Measurements from ENCODE around the gene GBF1.

GBF1 gene

DNA sequence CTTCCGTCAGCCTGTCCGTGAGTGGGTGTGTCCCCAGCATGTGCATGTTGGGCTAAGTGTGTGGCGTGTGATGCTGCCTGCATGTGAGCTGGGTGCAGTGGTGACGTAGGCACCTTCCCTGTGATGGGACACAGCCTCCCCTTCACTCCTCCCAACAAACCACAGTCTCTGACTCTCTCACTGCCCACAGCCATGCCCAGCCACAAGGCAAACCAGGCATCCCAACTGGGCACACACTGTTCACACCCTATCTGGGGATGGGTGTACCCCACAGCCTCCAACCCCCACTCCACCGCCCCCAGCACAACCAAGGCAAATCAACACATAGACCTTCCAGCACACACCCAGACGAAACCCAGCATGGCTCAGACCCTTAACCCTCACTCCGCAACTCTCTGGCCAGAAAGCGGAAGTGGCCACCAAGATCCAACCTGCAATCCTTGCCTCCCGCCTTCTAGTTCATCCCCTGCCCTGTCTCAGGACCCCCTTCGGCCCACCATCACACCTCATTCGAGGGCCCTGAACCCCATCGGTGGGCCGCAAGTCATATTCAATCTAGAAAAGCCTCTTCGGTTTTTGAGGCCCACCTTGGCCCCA, 162.9 kb downstream of the GBF1 start:
- Mint-ChIP-seq H3K4me1 (ENCODE audit: low read depth) (peaks cover 41% of the 10 kb centered on the region), H3K27ac (peak overlapping the region; percentile 87), H3K9me3 (no peaks in the 10 kb centered on the region), H3K36me3 (ENCODE audit: low read depth) (peaks cover 15% of the 10 kb centered on the region), H3K27me3 (peaks cover 24% of the 10 kb centered on the region), H3K4me3 (peak overlapping the region; percentile 76)
- DNase-seq: no peak

DNA sequence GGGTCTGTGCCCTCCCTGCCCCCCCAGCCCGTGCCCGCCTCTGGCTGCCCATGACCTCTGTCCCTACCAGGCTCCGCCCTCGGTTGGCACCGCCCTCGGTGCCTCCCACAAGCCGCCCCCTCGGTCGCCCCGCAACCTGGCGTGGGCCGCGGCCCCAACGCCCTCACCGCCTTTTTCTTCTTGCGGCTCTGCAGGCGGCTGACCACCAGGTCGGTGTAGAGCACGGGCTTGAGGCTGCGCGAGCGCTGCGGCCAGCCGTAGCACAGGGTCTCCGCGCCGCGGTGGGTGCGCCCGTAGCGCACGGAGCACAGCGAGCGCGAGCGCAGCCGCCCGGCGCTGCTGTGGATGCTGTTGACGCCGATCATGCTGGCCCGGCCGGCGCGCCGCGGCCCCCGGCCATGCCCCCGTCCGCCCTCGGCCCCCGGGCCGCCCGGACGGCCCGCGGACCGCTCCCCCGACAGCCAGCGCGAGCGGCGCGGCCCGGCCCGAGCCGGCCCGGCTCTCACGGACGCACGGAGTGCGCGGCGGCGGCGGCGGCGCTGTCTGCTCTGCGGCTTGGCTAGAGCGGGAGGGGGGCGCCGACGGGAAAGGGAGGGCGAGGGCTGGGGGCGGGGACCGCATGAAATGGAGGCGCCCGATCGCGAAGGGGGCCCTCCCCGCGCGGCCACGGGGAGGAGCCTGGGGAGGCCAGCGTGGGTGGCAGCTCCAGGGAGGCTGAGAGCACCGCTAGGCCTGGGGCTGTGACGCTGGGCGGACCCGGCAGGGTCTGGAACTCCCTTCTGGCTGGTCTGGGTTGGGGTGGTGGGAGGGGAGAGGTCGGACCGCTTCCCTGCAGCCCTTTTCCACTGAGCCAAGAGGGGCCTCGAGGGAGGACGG, 163.6 kb downstream of the GBF1 start:
- Mint-ChIP-seq H3K27ac (peak overlapping the region; percentile 81), H3K9me3 (no peaks in the 10 kb centered on the region), H3K4me3 (peak overlapping the region; percentile 76), H3K4me1 (ENCODE audit: low read depth) (peaks cover 43% of the 10 kb centered on the region), H3K27me3 (peaks cover 24% of the 10 kb centered on the region), H3K36me3 (ENCODE audit: low read depth) (peaks cover 8% of the 10 kb centered on the region)
- DNase-seq: peak; percentile 85

DNA sequence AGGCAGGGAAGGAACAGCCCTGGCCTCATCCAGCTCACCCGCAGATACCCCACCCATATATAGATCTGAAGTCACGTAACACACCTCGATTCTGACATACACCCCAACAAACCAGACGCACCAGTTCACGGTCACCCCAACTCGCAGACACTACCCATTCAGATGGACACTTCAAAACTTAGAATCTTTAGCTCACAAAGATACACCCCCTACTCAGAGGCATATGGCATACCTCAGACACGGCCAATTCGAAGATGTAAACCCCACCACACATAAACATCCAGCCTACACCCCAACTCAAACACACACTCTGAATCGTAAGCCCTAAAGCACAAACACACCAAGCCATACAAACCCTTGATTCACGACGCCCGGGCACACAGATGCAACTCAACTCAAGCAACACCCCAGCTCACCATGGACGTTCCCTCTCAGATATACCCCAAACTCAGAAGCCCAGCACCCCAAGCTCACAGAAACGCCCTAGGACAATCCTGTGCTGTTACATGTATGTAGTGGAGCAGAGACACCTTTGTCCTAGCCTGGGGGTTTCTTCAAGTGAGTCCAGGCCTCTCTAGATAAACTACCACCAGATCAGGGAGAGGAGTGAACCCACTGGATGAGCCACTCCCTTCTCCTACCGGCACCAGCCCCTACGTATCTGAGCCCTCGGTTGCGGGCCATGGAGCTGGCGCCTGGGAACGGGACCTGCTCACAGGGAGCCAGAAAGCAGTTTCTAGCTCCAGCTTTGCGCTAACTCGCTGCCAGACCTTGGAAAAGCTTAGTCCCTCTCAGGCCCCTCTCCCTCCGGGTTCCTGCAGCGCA, 164.5 kb downstream of the GBF1 start:
- Mint-ChIP-seq H3K27me3 (peaks cover 28% of the 10 kb centered on the region), H3K4me1 (ENCODE audit: low read depth) (peaks cover 43% of the 10 kb centered on the region), H3K9me3 (no peaks in the 10 kb centered on the region), H3K4me3 (peak overlapping the region; percentile 72), H3K27ac (peak overlapping the region; percentile 81), H3K36me3 (ENCODE audit: low read depth) (peaks cover under 1% of the 10 kb centered on the region)
- no peak for DNase-seq

DNA sequence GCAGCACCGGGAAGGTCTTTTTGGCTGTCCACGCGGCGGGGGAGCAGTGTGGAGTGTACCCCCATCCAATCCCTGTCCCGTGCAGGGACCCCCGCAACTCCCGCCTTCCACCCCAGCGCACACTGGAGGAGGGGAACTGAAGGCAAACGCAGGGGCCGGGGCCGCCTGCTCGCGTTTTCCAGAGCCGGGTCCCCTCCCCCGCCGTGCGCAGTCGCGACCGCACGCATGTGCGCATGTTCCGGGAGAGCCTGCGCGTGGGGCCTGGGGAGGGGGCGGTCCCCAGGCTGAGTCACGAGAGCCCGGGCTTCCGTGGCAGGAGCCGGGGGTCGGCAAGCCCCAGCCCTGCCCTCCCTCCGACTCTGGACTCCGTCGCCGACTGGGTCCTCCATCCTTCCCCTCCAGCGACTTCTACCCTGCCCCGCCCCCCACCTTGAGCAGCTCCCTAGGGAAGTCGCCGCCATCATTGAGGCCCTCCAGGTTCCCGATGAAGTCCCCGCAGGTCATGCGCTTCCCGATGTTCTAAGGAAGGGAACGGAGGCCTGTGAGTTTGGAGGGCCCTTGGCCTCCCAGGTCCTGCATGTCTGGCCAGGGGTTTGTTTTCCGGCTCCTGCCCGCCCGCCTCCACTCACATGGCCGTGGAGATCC, 165.2 kb downstream of the GBF1 start:
- Mint-ChIP-seq H3K36me3 (ENCODE audit: low read depth) (no peaks in the 10 kb centered on the region), H3K27me3 (peaks cover 30% of the 10 kb centered on the region), H3K4me3 (peak overlapping the region; percentile 72), H3K4me1 (ENCODE audit: low read depth) (peaks cover 43% of the 10 kb centered on the region), H3K27ac (peak overlapping the region; percentile 81), H3K9me3 (no peaks in the 10 kb centered on the region)
- DNase-seq: peak; percentile 79

DNA sequence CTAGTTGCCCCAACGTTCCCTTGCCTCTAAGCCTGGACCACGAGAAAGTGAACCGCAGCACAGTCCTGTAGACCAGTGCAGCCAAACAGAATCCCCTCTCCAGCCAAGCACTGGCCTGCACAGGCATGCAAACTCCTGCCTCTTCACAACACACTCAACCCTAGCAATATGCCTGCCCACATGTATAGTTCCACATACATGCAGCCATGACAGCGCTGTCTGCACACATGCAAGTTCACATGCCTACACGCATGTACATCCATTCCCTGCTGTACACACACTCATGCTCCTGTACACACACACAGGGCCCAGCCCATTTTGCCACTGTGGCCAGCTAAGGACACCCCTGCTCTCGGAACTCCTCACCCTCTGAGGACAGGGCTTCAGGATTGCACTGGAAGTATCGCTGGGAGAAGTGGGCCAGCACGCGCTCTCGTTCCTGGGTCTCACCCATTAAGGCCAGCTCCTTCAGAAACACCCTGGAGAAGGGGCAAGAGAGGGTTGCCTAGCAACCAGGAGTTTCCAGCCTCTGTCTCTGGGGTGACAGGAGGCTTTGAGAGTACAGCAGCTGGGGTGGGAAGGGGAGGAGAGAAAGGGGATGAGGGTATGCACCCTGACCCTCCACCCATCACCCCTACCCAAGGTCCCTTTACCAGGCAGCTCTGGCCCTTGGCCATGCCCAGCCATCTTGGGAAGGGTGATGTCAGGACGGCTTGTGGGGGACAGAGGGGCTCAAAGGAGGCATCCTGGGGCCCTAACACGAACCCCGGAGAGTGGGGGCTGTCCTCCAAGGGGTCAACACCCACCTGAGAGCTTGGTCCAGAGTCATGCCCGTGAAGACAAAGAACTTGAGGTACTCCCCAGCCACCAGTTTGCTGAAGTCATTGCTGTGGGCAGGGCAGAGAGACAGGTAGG, 166.3 kb downstream of the GBF1 start:
- H3K4me3 Mint-ChIP-seq: peak overlapping the region; percentile 67
- no peak for DNase-seq
- H3K27ac Mint-ChIP-seq: peak overlapping the region; percentile 81
- H3K36me3 Mint-ChIP-seq (ENCODE audit: low read depth): no peaks in the 10 kb centered on the region
- H3K9me3 Mint-ChIP-seq: no peaks in the 10 kb centered on the region
- peaks cover 40% of the 10 kb centered on the region for H3K27me3 Mint-ChIP-seq
- peaks cover 43% of the 10 kb centered on the region for H3K4me1 Mint-ChIP-seq (ENCODE audit: low read depth)

DNA sequence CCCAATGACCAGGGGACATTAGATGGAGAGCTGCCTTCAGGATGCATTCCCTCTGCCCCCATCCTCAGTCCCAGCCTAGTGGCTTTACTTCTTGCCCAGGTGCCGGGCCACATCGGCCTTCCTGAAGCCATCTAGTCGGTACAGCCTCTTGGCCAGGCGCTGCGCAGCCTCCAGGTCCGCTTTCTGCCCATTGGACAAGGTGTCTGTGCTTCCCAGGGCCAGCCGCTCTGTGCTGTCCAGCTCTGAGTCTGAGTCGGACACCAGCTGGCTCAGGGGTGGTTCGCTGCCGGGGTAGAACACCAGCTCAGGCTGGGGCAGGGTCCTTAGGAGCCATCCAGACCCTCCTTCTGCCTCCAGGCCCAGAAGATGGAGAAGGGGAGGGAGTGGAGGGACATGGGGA, 167.0 kb downstream of the GBF1 start:
- no peaks in the 10 kb centered on the region for H3K9me3 Mint-ChIP-seq
- DNase-seq: no peak
- peaks cover 44% of the 10 kb centered on the region for H3K27me3 Mint-ChIP-seq
- peaks cover 41% of the 10 kb centered on the region for H3K4me1 Mint-ChIP-seq (ENCODE audit: low read depth)
- H3K36me3 Mint-ChIP-seq (ENCODE audit: low read depth): no peaks in the 10 kb centered on the region
- H3K27ac Mint-ChIP-seq: no peak overlapping the region
- no peak overlapping the region for H3K4me3 Mint-ChIP-seq

DNA sequence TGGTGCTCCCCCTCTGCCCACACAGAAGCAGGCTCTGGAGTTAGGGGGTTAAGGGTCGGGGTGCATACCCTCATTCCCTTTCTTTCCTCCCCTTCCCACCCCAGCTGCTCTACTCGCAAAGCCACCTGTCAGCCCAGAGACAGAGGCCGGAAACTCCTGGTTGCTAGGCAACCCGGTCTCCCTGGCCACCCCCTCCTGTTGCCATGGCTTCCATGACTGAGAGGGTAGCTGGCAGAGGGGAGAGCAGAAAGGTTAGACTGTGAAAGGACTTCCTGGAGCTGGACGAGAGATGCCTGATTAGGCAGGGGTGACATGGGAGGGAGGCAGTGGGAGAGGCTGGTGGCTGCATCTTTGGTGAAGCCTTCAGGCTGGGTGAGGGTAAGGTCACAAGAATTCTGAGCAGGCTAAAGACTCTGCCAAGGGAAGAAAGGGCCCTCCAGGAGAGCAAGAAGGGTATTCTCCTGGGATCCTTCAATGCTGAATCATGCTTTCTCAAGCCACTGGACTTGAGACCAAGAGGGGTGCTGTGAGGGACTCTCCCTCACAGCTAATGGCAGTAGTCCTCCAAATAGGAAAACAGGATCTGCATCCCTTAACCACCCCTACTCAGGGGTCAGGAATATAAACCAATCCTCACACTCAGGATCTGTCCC, 167.8 kb downstream of the GBF1 start:
- Mint-ChIP-seq H3K4me3 (no peak overlapping the region), H3K9me3 (no peaks in the 10 kb centered on the region), H3K27me3 (peaks cover 51% of the 10 kb centered on the region), H3K27ac (peak overlapping the region; percentile 47), H3K36me3 (ENCODE audit: low read depth) (no peaks in the 10 kb centered on the region), H3K4me1 (ENCODE audit: low read depth) (peaks cover 37% of the 10 kb centered on the region)
- DNase-seq: no peak

DNA sequence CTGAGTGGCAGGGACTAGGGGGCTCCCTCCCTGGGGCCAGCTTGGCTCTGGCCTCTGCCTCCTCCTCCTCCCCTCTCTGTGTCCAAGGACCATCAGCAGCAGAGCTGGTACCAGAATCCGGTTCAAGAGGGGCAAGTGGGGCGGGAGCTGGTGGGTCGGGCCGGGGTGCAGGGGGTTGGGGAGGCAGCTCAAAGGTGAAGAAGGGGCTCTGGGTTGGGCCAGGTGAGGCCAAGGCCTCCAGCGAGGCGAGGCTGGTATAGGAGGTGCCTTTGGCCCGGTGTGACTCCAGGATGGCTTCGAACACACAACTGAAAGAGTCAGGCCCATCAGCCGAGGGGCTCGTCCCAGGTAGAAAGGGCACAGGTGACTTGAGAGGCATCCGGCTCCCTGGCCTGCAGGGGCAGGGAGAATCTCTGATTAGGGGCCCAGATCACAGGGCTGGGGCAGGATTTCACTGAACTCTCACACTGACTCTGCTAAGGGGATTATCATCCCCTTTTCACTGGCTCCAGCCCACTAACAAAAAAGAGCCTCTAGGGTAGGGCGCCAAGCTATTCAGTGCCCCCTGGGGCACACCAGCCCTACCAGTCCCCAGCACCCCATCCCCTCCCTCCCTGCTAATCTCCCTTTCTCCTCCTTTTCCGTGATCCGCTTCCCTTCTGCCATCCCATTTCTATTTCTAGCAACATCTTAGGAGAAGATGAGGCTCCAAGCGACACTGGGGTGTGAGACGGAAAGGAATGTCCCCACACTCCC, 168.7 kb downstream of the GBF1 start:
- Mint-ChIP-seq H3K27ac (no peak overlapping the region), H3K4me1 (ENCODE audit: low read depth) (peaks cover 38% of the 10 kb centered on the region), H3K27me3 (peaks cover 53% of the 10 kb centered on the region), H3K9me3 (no peaks in the 10 kb centered on the region), H3K36me3 (ENCODE audit: low read depth) (no peaks in the 10 kb centered on the region), H3K4me3 (no peak overlapping the region)
- DNase-seq: no peak

DNA sequence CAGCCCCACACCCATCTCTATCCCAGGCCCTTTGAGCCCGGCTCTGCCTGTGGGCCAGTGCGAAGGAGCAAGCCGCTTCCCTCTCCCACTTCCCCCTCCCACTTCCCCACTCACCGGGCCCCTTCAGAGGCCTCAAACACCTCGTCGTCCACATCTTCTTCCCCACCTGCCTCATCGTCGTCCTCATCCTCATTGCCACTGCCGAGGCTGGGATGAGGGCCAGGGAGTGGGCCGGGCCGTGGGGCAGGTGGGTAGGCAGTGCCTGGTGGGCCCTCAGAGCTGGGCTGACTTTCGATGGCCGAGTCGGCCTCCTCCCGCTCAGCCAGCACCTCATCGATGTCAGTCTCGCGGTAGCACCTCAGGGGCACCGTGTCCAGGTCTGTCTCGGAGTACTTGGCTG, 169.4 kb downstream of the GBF1 start:
- Mint-ChIP-seq H3K27ac (no peak overlapping the region), H3K36me3 (ENCODE audit: low read depth) (no peaks in the 10 kb centered on the region), H3K4me3 (no peak overlapping the region), H3K4me1 (ENCODE audit: low read depth) (peaks cover 41% of the 10 kb centered on the region), H3K27me3 (peaks cover 52% of the 10 kb centered on the region), H3K9me3 (no peaks in the 10 kb centered on the region)
- DNase-seq: no peak

DNA sequence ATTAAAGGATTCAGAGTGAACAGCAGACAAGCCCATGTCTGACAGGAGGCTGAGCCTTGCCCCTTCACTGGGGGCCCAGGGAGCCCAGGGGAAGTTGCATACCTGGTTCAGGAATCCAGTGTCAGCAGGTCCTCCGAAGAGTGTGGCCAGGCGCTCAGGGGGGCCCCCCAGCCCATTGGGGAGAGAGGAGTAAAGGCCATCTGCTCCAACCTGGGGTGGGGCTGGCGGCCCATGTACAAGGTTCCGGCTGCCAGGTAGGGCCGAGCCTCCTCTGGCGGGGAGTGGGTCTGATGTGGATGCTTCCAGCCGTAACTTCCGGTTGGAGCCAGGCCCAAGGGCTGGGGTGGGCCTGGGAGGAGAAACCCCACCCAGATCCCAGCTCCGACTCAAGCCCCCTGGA, 171.0 kb downstream of the GBF1 start:
- peaks cover 40% of the 10 kb centered on the region for H3K4me1 Mint-ChIP-seq (ENCODE audit: low read depth)
- H3K9me3 Mint-ChIP-seq: no peaks in the 10 kb centered on the region
- no peak for DNase-seq
- H3K27me3 Mint-ChIP-seq: peaks cover 42% of the 10 kb centered on the region
- no peak overlapping the region for H3K4me3 Mint-ChIP-seq
- H3K27ac Mint-ChIP-seq: no peak overlapping the region
- peaks cover 5% of the 10 kb centered on the region for H3K36me3 Mint-ChIP-seq (ENCODE audit: low read depth)

DNA sequence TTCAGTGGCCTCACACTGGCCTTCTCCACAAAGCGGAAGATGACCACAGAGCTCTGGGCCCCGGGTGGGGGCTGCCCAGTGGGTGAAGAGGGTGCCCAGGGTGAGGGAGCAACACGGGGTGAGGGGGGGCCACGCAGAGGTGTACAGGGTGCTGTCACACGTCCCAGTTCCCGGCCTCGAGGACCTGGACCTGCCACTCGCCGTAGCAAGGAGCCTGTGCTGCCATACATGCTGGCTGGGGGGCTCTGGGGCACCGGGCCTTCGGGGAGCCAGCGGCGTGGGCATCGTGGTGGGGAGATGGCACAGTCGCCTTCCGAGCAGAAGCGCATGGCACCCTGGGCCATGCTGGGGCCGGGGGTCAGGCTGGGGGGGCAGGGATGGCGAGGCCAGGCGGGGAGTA, 171.4 kb downstream of the GBF1 start:
- Mint-ChIP-seq H3K4me1 (ENCODE audit: low read depth) (peaks cover 37% of the 10 kb centered on the region), H3K9me3 (no peaks in the 10 kb centered on the region), H3K27me3 (peaks cover 39% of the 10 kb centered on the region), H3K36me3 (ENCODE audit: low read depth) (peaks cover 7% of the 10 kb centered on the region), H3K27ac (no peak overlapping the region), H3K4me3 (no peak overlapping the region)
- no peak for DNase-seq

DNA sequence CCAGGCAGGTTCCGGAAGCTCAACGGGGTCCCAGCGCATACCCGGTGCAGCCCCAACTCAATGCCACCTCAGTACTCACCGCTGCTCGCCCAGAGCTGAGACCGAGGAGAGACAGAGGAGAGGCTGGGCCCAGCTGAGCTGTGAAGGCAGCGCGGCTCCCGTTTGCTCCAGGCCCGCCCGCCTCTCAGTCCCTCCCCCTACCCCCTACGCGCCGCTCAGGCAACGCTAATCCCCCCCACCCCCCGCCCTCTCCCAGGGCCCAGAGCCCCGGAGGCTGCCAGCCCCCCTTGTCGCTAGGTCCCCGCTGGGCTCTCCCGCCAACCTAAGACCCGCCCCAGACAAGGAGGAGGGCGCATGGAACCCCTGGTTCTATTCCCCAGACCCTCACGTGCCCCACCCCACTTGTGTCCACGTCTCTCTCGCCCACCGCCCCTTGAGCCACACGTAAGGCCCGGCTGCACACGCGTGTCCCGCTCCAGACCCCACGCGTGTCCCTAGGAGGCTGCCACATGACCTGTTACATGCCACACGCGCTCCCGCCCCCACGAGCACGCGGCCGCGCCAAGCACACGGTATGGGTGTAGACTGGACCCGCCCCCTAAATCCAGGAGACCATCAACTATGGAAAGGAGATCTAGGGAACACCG, 173.4 kb downstream of the GBF1 start, which contains the start of gene PSD:
Gene PSD (minus strand): TSS at position 164 of the 647 bp plus-strand sequence. CDS start 1,747 bp downstream, outside the sequence.
- Mint-ChIP-seq H3K4me1 (ENCODE audit: low read depth) (peaks cover 41% of the 10 kb centered on the region), H3K4me3 (peak within 1 kb of the TSS; percentile 93), H3K9me3 (no peaks in the 10 kb centered on the region), H3K27ac (peak within 1 kb of the TSS; percentile 53), H3K36me3 (ENCODE audit: low read depth) (peaks cover 26% of the 10 kb centered on the region), H3K27me3 (peaks cover 36% of the 10 kb centered on the region)
- no peak for DNase-seq
